Measurements from ENCODE around the gene KCNC1. TPM values are rescaled to one million over a fixed set of nuclear protein-coding genes. Genes with fewer than 3 reads are reported as not detected.

KCNC1 gene
- total RNA-seq, 4 donors from 2014 or later: under 0.01 to 0.73 TPM; not detected in 2

- Histone ChIP-seq H3K9me3 (no peaks in the 10 kb centered on the region), H3K27me3 (no peaks in the 10 kb centered on the region), H3K4me1 (no peaks in the 10 kb centered on the region), H3K4me3 (replicated peaks in 1 of 3) (no peak overlapping the region), H3K36me3 (no peaks in the 10 kb centered on the region), H3K27ac (no peak overlapping the region)
- TF ChIP-seq POLR2A (IDR thresholded peaks at IDR 0.05) (no peak), CTCF (IDR thresholded peaks at IDR 0.05) (no peak)
- WGBS, 2 donors: 83 to 87% methylated on average over 8 of the region's 8 CpGs
- intact Hi-C loops (cut with DNase I): no loop called here
- DNase-seq: no peak
These were observed 13.5 kb downstream of the KCNC1 start for GRCh38 chr11:17748044-17748443.

- WGBS, 2 donors: 81 to 84% methylated on average over 14 to 16 of the region's 19 CpGs
- TF ChIP-seq CTCF (IDR thresholded peaks at IDR 0.05) (no peak), POLR2A (IDR thresholded peaks at IDR 0.05) (no peak)
- intact Hi-C loops (cut with DNase I): no loop called here
- no peak for DNase-seq
- no peaks in the 10 kb centered on the region for H3K9me3 ChIP-seq
- H3K27me3 ChIP-seq: no peaks in the 10 kb centered on the region
- H3K4me1 ChIP-seq: no peaks in the 10 kb centered on the region
- H3K27ac ChIP-seq: no peak overlapping the region
- no peaks in the 10 kb centered on the region for H3K36me3 ChIP-seq
- no peak overlapping the region for H3K4me3 ChIP-seq (replicated peaks in 1 of 3)
These were observed 14.5 kb downstream of the KCNC1 start for GRCh38 chr11:17748761-17749721.

GRCh38 chr11:17750013-17750800, 15.6 kb downstream of the KCNC1 start:
- Histone ChIP-seq H3K27me3 (no peaks in the 10 kb centered on the region), H3K4me1 (no peaks in the 10 kb centered on the region), H3K9me3 (no peaks in the 10 kb centered on the region), H3K36me3 (no peaks in the 10 kb centered on the region), H3K27ac (no peak overlapping the region), H3K4me3 (replicated peaks in 1 of 3) (no peak overlapping the region)
- WGBS, 2 donors: 63 to 68% methylated on average over 9 to 12 of the region's 13 CpGs
- DNase-seq: no peak
- no peak for TF ChIP-seq CTCF (IDR thresholded peaks at IDR 0.05)
- TF ChIP-seq POLR2A (IDR thresholded peaks at IDR 0.05): no peak
- intact Hi-C loops (cut with DNase I): no loop called here

- no peak overlapping the region for H3K27ac ChIP-seq
- no peaks in the 10 kb centered on the region for H3K9me3 ChIP-seq
- no peak for DNase-seq
- no peaks in the 10 kb centered on the region for H3K36me3 ChIP-seq
- WGBS, 2 donors: 68 to 83% methylated on average over 2 of the region's 2 CpGs
- intact Hi-C loops (cut with DNase I): no loop called here
- TF ChIP-seq CTCF (IDR thresholded peaks at IDR 0.05) (no peak), POLR2A (IDR thresholded peaks at IDR 0.05) (no peak)
- no peaks in the 10 kb centered on the region for H3K27me3 ChIP-seq
- no peak overlapping the region for H3K4me3 ChIP-seq (replicated peaks in 1 of 3)
- H3K4me1 ChIP-seq: no peaks in the 10 kb centered on the region
These were observed 16.2 kb downstream of the KCNC1 start for GRCh38 chr11:17750801-17751165.

- H3K36me3 ChIP-seq: no peaks in the 10 kb centered on the region
- H3K27me3 ChIP-seq: no peaks in the 10 kb centered on the region
- TF ChIP-seq POLR2A (IDR thresholded peaks at IDR 0.05) (no peak), CTCF (IDR thresholded peaks at IDR 0.05) (no peak)
- H3K4me1 ChIP-seq: no peaks in the 10 kb centered on the region
- H3K27ac ChIP-seq: no peak overlapping the region
- H3K4me3 ChIP-seq (replicated peaks in 1 of 3): no peak overlapping the region
- H3K9me3 ChIP-seq: no peaks in the 10 kb centered on the region
- DNase-seq: no peak
- WGBS, 2 donors: 78 to 93% methylated on average over 2 of the region's 2 CpGs
- intact Hi-C loops (cut with DNase I): no loop called here
These were observed 17.0 kb downstream of the KCNC1 start for GRCh38 chr11:17751558-17751957.

All from thyroid gland (tissue), 4 donors.